Measurements from ENCODE around the gene DNAI1.

DNAI1 gene

DNA sequence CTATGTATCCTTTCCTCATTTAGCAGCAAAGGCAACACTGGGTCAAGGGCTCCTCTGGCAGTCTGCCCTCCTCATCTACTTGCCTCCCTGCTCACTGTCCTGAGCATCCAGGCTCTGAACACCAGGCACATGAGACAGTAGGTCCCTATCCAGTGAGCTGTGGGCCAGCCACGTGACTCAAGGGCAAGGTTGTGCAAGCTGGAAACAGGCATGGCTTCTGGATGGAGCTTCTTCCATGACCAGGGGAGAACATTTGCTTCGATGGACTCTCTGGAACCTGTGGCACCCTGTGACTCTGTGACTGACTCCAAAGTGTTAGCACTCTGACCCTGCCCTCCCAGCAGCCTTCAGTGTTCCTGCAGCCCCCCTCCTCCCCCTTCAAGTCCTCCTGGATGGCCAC, 33.0 kb downstream of the DNAI1 start:
- no peak for DNase-seq

DNA sequence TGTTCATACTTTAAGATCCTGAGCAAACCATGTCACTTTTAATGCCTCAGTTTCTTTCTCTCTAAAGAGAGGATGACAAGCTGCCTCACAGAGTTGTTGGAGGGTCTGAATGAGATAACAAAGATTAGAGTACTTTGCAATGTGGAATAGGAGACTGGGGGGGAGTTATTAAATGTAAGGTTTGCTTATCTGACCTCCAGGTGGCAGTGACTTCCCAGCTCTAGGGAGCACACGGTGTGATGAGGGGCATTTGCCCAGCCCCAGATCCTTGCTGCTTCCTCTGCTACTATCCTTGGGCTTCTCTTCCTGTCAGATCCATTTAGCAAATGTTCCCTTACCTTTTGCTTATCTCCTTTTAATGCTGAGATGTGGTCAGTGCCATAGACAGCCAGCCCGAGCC, 33.4 kb downstream of the DNAI1 start:
- DNase-seq: no peak

DNA sequence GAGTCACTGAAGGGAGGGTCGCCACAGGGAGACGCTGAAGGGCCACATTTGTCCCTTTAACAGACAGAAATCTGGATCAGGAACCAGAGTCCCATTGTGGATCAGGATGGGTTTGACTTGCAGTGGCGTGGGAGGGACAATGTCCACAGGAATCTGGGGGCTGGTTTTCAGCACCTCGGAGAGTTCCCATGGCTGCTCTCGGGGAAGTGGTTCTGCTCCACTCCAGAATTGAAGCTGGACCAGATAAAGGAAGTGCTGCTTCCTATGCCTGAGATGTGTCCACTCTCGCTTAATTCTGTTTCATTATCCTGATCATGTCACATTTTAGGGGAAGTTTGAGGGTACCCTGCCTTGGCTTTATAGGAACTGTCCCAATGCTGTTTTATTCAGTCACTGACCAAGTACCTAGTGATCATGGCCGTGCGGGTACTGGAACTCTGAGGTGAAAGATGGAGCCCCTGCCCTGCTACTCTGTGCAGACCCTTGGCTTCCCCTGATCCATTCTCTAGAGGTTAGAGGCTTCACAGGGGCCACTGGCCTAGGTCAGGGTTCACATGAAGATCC, 35.4 kb downstream of the DNAI1 start:
- peak in 1 of 5 experiments; percentile 25 for DNase-seq

DNA sequence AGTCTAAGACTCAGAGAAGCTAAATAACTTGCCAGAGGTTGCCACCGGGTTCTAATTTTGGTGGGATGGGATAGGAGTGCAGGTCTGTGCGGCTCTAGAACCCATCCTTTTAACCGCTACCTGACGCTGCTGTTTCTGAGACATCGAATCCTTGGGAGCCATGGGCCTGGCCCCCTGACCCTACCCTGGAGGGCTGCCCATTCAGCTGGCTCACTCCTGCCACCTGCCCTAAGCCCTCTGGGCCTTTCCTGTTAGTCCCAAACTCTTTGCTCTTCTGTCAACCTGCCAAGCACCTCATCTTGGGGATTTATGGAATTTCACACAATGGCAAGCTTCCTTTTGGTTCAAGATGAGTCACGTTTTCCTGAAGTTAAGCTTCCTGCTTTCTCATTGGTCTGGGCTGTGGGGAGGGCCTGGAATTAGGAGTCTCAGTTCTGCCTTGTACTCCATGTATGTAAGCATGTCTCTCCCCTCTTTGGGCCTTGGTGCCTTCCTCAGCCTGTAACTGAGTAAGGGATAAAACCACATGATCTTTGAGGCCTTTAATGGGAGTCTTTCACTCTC, 37.6 kb downstream of the DNAI1 start:
- no peak for DNase-seq

DNA sequence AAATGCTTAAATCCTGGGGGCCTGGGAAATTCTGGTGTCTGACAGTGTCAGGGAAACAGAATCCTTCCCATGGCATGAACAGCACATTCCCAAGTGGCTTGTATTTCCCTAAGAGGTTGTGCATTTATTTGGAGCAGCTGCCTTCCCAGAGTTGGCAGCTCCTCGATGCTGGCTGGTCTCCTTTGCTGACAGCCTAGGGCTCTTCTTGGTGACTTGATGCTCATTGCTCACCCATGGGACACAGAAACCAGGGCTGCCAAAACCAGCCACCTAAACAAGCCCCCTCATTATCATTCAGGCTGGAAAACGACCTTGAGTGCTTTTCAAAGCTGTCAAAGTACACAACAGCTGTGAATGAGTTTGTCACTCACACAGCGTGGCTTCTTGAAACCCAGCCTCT, 39.9 kb downstream of the DNAI1 start:
- no peak for DNase-seq

DNA sequence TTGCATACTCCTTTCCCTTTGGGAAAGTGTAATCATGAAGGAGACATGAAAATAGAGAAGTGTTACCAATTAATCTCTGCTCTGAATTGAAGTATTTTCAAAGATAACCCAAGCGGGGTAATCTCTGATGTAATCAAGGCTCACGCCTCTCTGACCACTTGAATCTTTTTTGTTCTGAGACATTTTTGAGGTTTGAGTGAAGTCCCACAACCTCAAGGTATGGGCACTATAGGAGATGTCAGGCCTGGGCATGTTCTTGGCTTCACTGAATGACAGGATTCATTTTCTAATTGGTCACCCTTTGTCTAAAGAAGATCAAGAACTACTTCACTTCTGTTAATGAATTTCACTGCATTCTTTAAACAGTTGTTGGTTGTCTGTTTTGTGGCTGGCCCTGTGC, 40.5 kb downstream of the DNAI1 start:
- DNase-seq: no peak

DNA sequence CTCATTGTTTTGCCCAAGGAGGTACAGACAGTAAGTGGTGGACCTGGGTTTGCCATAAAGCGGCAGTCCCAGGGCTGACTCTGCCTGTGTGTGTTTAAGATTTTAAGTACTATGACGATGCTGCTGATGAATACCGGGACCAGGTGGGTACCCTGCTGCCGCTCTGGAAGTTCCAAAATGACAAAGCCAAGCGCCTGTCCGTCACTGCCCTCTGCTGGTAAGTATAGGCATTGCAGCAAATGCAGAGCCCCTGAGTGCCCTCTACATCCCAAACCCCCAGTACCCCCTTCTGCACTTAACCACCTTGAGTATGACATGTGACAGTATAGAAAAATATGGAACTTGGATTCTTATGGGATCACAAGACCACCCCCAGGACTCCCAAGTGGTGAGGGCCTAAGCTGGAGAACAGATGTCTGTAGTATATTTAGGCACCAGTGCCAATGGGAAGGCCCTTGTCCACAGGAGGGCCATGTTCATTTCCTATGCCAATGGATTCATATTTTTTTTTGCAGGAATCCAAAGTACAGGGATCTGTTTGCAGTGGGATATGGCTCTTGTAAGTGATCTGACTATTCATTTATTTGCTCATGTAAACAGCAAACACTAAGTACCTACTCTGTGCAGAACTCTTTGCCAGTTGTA, 42.1 kb downstream of the DNAI1 start:
- DNase-seq: peak; percentile 40 to 73 (median 57)

DNA sequence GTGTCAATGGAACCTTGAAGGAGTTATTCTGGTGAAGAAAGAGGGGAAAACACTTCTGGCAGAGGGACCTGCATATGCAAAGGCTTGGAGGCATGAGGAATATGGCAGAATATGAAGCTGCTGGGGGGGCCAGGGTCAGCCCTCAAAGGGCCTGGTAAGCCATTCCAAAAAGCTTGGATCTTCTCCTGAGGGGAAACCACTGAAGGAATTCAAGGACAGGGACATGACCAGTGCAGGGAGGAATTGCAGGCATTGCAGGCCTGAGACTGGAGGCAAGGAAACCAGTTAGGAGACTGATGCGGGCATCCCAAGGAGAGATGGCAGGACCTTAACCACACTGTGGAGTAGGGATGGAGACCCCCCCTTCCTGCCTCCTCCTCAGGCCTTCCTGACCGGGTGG, 42.8 kb downstream of the DNAI1 start:
- DNase-seq: no peak

DNA sequence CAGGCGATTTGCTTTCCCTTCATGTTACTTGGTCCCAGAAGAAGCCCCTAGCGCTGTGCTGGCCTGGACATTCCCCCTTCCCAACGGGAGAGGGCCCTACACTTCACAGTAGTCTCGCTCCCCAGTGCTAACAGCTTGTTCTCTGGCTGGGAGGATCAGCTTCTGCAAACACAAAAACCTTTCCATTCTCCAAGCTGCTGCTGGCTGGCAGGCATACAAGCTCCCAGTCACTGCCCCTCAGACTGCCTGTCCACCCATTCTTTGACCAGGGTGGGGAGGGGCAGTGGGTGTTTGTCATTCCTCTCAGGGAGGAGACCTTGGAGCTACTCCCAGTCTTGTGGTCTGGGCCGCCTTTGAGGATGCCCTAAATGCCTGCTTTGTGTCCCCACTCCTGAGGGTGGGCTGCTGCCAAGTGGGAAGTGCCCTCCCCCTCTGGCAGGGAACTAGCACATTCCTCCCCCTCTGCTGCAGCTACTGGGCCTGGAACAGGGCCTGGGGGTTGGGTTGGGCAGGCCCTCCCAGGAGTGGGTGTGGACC, 43.4 kb downstream of the DNAI1 start:
- DNase-seq: no peak

DNA sequence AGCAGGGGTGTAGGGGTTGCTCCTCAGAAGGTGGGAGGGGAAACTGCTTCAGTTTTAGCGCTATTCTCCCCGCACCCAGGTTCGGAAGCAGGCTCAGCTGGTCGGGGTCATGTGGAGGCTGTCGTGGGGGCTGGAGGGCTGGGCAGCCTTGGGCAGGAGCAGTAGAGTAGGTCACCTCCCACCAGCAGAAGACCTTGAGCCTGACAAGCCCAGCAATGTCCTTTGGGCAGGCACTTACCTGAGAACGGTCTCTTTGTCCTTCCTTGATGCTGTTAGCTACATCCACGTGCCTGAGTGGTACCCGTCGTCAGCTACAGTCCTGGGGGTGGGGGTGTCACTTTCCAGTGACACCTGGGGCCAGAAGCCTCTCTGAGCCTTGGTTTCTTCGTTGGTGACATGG, 43.9 kb downstream of the DNAI1 start:
- no peak for DNase-seq

DNA sequence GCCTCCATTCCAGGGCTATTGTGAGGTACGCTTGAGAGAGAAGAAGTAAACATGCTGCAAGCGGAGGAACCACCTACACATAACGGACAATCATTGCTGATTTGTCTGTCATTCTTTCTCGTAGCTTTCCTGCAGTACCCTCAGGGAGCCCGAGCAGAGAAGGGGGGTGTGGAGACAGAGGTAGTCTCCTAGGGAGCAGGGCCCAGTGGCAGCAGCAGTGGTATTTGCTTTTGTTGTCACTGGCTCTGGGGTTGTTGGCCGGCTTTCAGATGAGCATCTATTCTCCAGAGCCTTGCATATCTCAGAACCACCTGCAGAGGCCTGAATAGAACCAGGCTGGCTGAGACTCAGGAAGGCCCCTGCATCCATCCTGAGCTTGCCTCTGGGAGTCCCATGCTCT, 44.3 kb downstream of the DNAI1 start:
- no peak for DNase-seq

DNA sequence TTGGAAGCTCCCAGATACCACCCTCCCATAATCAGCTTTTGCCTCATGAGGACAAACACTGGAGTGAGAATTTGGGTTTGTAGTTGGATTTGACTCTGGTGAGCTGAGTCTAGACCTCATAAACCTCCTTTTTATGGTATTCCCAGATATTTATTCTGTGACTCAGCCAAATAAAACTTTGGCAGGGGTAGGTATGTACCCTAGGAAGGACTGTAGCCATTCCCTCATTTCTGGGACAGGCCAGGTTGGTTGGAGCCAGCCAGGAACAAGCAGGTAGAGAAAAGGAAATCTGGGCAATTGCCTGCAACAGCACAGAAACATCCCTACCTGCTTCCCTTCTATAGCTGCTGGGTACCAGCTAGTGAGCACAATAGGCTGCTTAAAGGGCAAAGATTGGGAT, 44.8 kb downstream of the DNAI1 start:
- DNase-seq: no peak

DNA sequence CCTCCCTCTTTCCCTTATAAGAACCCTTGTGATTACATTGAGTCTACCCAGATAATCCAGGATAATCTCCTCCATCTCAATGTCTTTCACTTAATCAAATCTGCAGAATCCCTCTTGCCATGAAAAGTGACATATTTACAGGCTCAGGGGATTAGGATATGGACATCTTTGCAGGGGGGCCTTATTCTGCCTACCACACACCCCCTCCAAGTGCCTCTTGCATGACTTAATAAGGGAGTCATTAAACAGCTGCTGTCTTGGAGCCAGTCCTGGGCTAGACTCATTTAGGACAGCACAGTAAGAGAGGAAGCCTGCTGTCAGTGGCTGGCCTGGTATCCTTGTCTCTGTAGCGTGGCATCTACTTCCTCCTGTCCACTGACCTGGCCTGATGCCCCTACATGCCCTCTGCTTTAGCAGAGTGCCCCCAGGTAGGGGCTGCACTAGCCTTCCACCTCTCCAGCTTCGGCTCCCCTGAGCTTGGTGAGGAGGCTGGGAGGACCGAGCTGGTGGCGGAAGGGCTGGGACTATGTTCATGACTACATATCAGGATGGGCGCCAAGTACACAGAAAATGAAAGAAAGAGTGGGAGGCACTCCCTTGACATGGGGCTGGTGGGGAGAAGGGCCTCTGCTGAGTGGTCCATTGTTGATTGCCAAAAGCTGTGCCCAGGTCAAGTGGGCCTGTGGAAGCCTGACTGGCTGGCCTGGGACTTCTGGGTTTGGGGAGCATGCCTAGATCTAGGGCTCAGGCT, 46.9 kb downstream of the DNAI1 start:
- no peak for DNase-seq

DNA sequence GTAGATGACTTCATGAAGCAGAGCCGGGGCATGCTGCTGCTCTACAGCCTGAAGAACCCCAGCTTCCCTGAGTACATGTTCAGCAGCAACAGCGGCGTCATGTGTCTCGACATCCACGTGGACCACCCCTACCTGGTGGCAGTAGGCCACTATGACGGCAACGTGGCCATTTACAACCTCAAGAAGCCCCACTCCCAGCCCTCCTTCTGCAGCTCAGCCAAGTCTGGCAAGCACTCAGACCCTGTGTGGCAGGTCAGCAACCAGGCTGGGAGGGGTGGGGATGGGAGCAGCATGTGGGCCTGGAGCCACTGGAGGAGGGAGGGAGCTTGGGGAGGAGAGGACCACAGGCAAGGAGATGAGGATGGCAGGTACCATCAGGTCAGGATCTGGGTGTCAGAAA, 48.0 kb downstream of the DNAI1 start:
- no peak for DNase-seq

DNA sequence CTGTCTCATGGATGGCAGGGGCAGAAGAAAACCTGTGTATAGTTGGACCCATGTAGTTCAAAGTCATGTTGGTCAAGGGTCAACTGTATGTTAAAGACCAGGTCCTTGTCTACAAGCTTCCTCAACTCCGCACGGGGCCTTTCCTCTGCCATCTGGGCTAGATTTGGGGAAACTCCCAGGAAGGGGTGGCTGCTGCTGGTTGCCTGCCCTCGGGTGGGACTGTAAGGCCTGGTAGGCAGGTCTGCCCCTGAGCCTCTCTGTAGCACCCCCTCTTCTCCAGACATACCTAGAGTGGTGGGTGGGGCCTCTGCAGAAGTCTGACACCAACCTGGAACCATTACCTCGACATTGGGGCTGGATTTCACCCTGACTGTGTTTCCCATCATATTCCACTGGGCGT, 49.0 kb downstream of the DNAI1 start:
- no peak for DNase-seq

DNA sequence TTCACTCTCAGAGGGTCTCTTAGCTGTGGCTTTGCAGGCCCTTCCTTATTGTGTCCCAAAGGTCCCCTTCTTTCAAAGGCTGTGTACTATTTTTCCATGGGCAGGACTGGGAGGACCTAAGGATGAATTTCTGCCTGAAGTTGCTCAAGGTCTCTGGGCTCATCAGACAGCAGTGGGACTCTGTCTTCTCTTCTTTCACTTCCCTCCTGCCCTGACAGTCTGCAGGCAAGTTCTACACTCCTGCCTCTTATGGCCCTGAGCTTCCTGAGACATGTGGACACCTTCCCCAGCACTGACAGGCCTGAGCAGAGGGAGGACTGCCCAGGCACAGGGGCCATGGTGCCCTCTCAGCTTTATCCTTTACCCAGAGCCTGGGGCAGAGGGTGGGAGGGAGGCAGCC, 49.4 kb downstream of the DNAI1 start:
- no peak for DNase-seq

DNA sequence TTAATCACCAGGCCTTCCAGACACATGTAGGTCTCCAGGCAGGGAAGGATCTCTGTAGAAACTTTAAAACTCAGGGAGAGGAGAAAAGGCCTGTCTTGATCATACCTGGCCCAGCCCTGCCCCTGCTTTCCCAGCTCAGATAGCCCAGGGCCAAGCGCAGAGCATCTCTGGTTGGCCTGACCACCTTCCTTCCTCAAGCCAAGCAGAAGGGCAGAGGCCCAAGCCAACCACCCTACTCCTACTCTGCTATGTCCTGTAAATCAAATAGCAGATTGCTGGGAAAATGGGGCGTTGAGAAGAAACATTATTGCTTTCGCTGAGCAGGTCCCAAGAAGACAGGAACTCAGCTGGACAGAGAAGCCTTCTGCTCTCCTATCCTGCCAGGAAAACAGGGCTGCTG, 49.9 kb downstream of the DNAI1 start:
- DNase-seq: no peak

DNA sequence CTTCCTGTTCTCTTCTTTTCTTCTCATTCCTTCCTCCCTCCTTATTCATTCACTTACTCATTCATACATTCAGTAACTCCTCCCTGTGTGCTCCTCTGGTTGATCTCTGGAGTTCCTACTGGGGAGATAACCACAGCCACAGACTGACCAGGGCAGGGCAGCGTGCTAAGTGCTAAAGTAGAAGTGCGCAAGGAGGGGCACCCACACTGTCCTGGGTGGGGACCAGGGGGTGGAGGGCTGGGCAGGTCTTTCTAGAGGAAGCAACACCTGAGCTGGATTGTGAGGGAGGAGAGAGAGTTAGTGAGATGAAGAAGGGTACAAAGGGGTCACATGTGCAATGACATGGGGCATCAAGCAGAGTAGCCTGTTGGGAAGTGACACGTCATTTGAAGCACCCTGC, 50.3 kb downstream of the DNAI1 start:
- no peak for DNase-seq

DNA sequence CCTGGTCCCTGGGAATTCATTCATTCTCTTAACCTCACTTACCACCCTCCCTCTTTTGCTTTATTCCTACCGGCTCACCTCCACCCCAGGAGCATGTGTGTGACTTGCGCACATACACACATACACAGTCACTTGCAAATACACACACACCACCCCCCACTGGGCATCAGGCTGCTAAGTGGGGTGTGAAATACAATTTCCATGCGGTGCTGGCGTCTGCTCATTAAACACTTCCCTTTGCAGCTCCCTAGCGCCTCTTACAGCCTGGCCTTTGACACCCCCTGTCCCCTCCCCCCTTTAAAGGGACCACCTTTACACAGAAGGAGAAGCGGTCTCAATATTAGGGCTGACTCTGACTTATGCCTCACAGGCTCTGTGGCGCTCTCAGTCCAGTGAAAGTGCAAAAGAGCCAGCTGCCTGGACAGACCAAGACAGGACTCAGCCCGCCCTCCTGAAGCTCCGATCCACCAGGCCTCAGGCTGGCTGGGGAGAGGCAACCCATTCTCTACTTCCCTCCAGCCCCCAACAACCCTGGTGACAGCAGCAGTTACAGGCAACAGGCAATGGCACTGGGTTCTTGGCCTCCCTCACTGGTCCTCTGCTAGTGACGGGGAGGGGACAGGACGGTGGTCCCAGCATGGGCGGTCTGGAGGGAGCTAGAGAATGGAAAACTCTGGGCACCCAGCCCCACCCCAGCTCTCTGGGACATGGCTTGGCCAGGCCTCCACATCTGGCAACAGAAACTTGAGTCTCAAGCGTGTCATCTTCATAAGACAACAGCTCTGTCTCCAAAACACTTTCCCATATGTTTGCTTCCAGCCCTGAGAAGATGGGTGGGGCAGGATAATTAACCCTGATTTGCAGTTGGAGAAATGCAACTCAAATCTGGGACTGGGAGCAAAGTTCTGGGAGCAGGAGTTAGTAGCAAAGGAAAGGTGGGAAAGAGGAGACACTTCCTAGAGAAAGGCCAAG, 52.2 kb downstream of the DNAI1 start:
- no peak for DNase-seq

DNA sequence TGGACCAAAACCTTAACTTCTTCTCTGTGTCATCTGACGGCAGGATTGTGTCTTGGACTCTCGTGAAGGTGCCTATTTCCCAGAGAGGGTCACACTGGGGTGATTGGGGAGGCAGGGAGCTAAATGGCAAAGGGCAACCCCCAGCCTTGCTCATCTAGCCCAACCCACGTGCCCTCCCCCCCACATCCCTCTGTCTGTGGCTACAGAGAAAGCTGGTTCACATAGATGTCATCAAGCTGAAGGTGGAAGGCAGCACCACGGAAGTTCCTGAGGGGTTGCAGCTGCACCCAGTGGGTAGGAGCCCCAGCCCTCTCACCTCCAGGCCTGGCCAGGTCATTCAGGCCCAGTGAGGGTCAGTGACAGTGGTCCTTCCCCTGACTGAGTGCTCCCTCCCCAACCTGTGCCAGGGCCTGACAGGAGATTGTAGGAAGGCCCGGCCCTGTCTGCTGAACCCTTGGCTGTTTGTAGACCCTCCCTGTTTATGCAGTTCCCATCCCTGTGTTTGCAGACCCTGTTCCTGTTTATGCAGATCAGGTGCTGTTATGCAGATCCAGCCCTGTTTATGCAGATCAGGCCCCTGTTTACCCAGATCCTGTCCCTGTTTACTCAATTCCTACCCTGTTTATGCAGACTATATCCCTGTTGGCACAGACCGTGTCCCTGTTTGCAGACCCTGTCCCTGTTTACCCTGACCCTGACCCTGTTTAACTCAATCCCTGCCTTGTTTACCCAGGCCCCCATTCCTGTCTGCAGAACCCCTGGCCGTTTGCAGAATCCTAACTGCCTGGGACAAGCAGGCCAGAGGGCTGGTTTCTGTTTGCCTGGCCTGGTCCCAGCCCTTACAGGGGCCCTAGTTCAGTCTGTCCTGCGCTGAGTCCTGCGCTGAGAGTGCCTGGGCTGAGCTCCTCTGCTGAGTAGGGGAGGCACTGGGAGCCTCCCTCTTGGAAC, 53.8 kb downstream of the DNAI1 start:
- DNase-seq: peak in 1 of 5 experiments; percentile 52

DNA sequence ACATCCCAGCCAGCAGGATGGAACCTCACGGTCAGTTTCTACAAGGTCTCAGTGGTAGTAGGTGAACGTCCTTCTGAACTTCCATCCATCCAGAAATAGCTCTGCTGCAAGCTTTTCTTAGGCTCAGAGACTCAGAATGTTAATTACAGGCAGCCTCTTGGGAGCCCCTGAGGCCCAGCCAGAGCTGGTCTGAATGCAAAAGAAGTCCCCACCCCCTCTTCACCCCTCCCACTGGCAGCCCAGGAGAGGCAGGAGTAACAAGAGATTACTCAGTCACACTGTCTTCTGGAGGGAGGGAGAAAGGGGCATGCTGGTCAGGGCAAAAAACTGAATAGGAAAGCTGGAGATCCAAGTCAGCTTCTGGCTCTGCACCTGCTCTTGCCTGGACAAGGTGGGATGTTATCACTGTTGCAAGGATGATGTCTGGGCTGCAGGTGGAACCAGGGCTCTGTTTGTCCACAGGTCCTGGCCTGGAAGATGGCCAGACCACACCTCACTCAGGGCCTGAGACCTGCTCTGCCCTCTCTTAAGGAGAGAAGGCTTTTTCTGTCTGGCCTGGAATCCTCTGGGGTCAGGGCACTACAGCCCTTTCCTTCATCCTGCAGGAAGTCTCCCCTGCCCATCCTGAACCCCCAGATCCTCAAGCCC, 55.1 kb downstream of the DNAI1 start:
- no peak for DNase-seq

Measured in T-helper 2 cell (primary cell).